Gastrocnemius medialis (tissue), 4 donors: Measurements from ENCODE around the gene CNP. TPM values are rescaled to one million over a fixed set of nuclear protein-coding genes. Genes with fewer than 3 reads are reported as not detected.
A peak's percentile ranks its signal among the peaks of the same experiment; 100 is the strongest.

Experiments used
- ATAC-seq, 2 donors: fragments of 150-250 bp; one replicate each; pipeline ENCODE4 v1.9.1; 2016
- DNase-seq, 2 donors: peaks; one replicate each; pipeline ENCODE4 v3.0.0-alpha.2; 2019
- H3K27ac ChIP-seq, 4 donors: fragments of 200-600 bp; sonication (generic); 1 replicate in 1 of 4; 2 replicates in 3 of 4; pipeline ENCODE4 v1.5.1; 2016 to 2018; ENCODE audit warnings: mild to moderate bottlenecking in 2 of 4, moderate library complexity in 1 of 4
- H3K27me3 ChIP-seq, 3 donors: fragments of 200-600 bp; sonication (generic) in 2 of 3; 1 replicate in 1 of 3; 2 replicates in 2 of 3; pipeline versions ENCODE4 v1.5.1 to v1.6.0; 2016 to 2019; ENCODE audit warnings: mild to moderate bottlenecking in 1 of 3, moderate library complexity in 1 of 3
- H3K36me3 ChIP-seq, 2 donors: fragments of 200-600 bp; sonication (generic) in 1 of 2; one replicate each; pipeline ENCODE4 v1.5.1; 2017 to 2018
- H3K4me1 ChIP-seq, 2 donors: fragments of 200-600 bp; sonication (generic) in 1 of 2; one replicate each; pipeline ENCODE4 v1.5.1; 2016 to 2017; ENCODE audit warnings: mild to moderate bottlenecking in 2 of 2
- H3K4me3 ChIP-seq, 4 donors: fragments of 200-600 bp; sonication (generic) in 3 of 4; 1 replicate in 1 of 4; 2 replicates in 3 of 4; pipeline ENCODE4 v1.5.1; 2016 to 2019; ENCODE audit warnings: mild to moderate bottlenecking in 2 of 4
- H3K9me3 ChIP-seq, 3 donors: fragments of 200-600 bp; sonication (generic) in 2 of 3; 1 replicate in 1 of 3; 2 replicates in 2 of 3; pipeline ENCODE4 v1.5.1; 2016 to 2019
- POLR2A ChIP-seq, 2 donors: fragments of 450-650 bp; IDR thresholded peaks; one replicate each; pipeline ENCODE4 v1.6.1; 2017; ENCODE audit warnings: antibody characterized with exemption in 2 of 2, mild to moderate bottlenecking in 2 of 2, moderate library complexity in 2 of 2
- in situ Hi-C, 4 donors: fragments of 200-750 bp; cut with MboI; loops; one replicate each; pipeline versions ENCODE4 v1.15.0 to v1.8.0; 2017; ENCODE audit warnings: low sequenced_read_pairs in 4 of 4
- intact Hi-C: fragments of 100-400 bp; cut with DNase I; formaldehyde crosslinking; loops from one replicate; pipeline ENCODE4 v1.15.1; 2023; ENCODE audit warnings: low total_unique reads
- total RNA-seq, 4 donors: library from RNA; depleted of rRNA; stranded (reverse); fragments of >200 nt; gene quantifications; one replicate each; pipeline versions ENCODE4 v1.1.0 to v1.2.3, GENCODE V29; 2016
- TF ChIP-seq, protein P1 (sequence below), 5 experiments: fragments of 450-650 bp in 3 of 5; fragments of 200-600 bp in 2 of 5; sonication (generic) in 2 of 5; IDR thresholded peaks in 4 of 5; conservative IDR thresholded peaks in 1 of 5; 1 replicate in 4 of 5; 2 replicates in 1 of 5; pipeline ENCODE4 v1.5.1; 2016 to 2019; ENCODE audit warnings: antibody characterized with exemption in 5 of 5, mild to moderate bottlenecking in 3 of 5, moderate library complexity in 3 of 5

Gene CNP
- total RNA-seq, 4 donors from 2014 or later = 15.1 to 26.2 (median 20.4) TPM

DNA sequence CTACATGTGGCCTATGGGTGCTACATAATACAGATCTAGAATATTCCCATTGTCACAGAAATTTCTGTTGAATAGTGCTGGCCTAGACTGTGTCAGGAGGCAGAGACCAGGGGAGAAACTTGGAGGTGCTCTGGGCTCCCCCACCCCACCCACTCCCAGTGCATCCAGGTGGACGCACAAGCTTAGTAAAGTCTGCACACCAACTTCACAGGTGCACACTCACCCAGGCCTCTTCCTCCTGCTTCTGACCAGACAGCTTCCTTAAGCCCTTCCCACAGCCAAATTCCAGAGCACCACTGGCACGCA, 7.6 kb upstream of the CNP start:
- no peaks in the 10 kb centered on the region for H3K36me3 ChIP-seq
- H3K4me1 ChIP-seq = peaks cover 5 to 7% of the 10 kb centered on the region in 2 donors
- H3K9me3 ChIP-seq = no peaks in the 10 kb centered on the region
- H3K27ac ChIP-seq = no peak overlapping the region
- TF ChIP-seq, protein P1, sequence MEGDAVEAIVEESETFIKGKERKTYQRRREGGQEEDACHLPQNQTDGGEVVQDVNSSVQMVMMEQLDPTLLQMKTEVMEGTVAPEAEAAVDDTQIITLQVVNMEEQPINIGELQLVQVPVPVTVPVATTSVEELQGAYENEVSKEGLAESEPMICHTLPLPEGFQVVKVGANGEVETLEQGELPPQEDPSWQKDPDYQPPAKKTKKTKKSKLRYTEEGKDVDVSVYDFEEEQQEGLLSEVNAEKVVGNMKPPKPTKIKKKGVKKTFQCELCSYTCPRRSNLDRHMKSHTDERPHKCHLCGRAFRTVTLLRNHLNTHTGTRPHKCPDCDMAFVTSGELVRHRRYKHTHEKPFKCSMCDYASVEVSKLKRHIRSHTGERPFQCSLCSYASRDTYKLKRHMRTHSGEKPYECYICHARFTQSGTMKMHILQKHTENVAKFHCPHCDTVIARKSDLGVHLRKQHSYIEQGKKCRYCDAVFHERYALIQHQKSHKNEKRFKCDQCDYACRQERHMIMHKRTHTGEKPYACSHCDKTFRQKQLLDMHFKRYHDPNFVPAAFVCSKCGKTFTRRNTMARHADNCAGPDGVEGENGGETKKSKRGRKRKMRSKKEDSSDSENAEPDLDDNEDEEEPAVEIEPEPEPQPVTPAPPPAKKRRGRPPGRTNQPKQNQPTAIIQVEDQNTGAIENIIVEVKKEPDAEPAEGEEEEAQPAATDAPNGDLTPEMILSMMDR (IDR thresholded peaks at IDR 0.05 in 4 of 5, conservative IDR thresholded peaks at IDR 0.05 in 1 of 5) = no peak
- TF ChIP-seq POLR2A (IDR thresholded peaks at IDR 0.05) = no peak
- no peaks in the 10 kb centered on the region for H3K27me3 ChIP-seq
- DNase-seq (no peak), ATAC-seq (no peak)
- in situ Hi-C loops = no loop called here
- no peak overlapping the region for H3K4me3 ChIP-seq
- intact Hi-C loops = no loop called here

DNA sequence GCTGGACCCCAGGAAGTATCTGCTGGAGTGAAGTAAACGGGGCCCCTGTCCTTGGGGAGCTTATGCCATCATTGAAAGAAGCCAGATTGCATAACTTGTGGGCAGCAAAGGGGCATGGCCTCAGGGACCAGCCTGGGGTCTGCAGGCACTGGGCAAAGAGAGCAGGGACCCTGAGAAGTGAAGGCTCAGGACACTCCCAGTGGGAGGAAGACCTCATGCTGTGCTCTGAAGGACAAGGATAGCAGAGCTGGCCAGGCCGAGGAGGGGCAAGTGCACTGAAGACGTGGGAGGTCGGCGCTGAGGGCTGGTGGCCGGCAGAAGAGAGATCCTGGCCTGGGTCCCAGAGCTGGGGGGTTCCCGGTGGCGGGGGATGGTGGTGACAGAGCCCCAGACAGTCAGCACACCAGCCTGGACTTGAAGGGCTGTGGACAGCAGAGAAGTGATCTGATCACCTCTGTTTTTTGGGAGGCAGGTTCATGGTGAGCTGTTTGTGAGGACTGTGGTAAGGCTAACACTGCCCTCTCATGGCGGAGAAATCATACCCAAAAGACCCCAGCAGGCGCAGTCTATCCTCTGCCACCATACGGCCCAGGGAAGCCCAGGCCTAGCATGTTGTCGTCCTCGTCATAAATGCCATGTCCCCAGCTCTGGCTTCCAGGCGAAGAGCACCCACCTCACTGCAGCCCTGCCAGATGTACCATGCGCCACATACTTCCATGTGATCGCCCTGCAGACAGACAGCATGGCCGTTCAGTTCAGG, 7.1 kb upstream of the CNP start:
- Histone ChIP-seq H3K27ac (no peak overlapping the region), H3K9me3 (no peaks in the 10 kb centered on the region), H3K4me1 (peaks cover 5 to 7% of the 10 kb centered on the region in 2 donors), H3K4me3 (no peak overlapping the region), H3K27me3 (no peaks in the 10 kb centered on the region), H3K36me3 (no peaks in the 10 kb centered on the region)
- ATAC-seq = peak in 1 of 2 donors; percentile 31
- no peak for DNase-seq
- intact Hi-C loops (no loop called here), in situ Hi-C loops (loop anchor here (5.0 to 10.0 kb wide), 2 partner anchors 155 to 158 kb away; partner anchors contain the start of gene DHX58 (in 2 of the 4))
- no peak for TF ChIP-seq POLR2A (IDR thresholded peaks at IDR 0.05)

DNA sequence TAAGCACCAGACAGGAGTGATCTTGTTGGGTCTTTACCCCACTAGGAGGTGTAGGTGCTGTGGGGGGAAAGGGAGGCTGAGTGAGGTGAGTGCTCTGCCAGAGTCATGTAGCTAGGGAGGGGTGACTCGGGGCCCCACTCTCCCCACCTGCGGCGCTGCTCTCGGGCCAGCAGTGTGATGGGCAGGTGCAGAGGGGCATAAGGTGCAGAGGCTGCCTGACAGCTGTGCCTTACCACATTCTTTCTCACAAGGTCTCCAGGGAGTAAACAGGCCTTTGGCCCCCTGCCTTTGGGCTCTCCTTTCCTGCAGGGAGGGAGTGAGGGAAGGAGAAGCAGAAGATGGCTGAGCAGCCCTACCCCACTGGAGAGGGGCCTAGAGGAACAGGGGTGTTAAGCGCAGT, 4.5 kb upstream of the CNP start:
- H3K36me3 ChIP-seq = no peaks in the 10 kb centered on the region
- H3K27me3 ChIP-seq = no peaks in the 10 kb centered on the region
- H3K4me3 ChIP-seq = no peak overlapping the region
- no peak overlapping the region for H3K27ac ChIP-seq
- in situ Hi-C loops (loop anchor here (5.0 to 10.0 kb wide), 2 partner anchors 153 to 155 kb away; partner anchors contain the start of gene DHX58 (in 2 of the 4)), intact Hi-C loops (no loop called here)
- DNase-seq = no peak
- TF ChIP-seq POLR2A (IDR thresholded peaks at IDR 0.05) = no peak
- TF ChIP-seq, protein P1 (IDR thresholded peaks at IDR 0.05 in 4 of 5, conservative IDR thresholded peaks at IDR 0.05 in 1 of 5) = no peak
- ATAC-seq = no peak
- H3K4me1 ChIP-seq = peaks cover 14% of the 10 kb centered on the region in 2 donors
- H3K9me3 ChIP-seq = no peaks in the 10 kb centered on the region

DNA sequence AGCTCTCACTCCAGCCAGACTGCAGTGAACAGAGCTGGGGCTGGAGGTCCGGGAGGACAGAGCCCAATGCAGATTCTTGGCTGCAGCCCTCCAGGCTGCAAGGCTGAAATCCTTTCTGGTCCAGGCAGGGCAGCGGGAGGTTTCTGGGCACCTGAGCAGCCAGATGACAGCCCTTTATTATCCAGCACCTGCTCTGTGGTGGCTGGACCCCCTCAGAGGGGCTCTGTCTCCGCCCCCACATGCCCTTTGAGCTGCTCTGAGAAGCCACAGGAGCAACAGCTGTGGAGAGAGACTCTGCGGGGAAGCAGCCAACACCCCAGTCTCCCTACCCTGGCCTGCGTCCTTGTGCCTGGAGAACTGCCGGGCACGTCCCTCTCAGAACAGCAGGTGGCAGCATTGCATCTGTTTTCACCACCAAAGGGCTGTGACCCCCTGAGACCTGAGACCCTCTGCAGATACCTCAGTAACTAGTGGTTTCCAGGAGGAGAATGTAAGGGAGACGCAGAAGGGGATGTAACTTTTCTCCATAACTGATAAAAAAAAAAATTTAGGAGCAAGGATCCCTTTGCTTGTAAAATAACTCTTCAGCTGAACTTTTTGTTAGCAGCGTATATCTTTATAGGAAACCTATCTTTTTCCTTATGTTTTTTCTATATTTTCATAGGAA, 3.7 kb upstream of the CNP start:
- peaks cover 19 to 22% of the 10 kb centered on the region in 2 donors for H3K4me1 ChIP-seq
- DNase-seq = peak; percentile 64 to 80
- H3K27me3 ChIP-seq = no peaks in the 10 kb centered on the region
- no peak for TF ChIP-seq POLR2A (IDR thresholded peaks at IDR 0.05)
- TF ChIP-seq, protein P1 (IDR thresholded peaks at IDR 0.05 in 4 of 5, conservative IDR thresholded peaks at IDR 0.05 in 1 of 5) = peak; percentile 81 to 91 (median 88)
- peak overlapping the region; percentile 33 to 75 (median 64) for H3K27ac ChIP-seq
- in situ Hi-C loops = loop anchor here (5.0 to 10.0 kb wide), 2 partner anchors 152 to 154 kb away; partner anchors contain the start of gene DHX58 (in 2 of the 4)
- no peaks in the 10 kb centered on the region for H3K36me3 ChIP-seq
- no peak overlapping the region for H3K4me3 ChIP-seq
- intact Hi-C loops = no loop called here
- peak; percentile 40 to 54 for ATAC-seq
- no peaks in the 10 kb centered on the region for H3K9me3 ChIP-seq
